ENCODE measurements around the gene NCOA6.
"Not testable (repeated sequence)": the region's sequence is repeated elsewhere in the genome, so short reads cannot be mapped to it uniquely, and the experiment has no call there.

NCOA6 gene

DNA sequence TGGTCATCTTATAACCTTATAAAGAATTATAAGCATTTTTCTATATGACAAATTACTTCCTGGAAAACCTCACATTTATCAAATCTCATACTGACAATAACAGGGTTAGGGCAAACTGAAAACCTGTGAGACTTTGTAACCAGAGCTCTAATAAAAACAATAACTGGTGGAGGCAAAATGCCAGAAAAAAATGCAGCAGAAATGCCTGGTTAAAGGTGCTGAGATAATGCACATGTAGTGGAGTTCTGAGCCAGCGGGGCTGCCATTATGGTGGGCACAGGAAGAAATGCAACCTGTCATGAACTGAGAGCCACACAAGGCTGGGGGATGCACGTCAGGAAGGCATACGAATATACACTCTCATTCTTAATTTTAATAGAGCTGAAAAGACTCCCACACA, 53.0 kb downstream of the NCOA6 start:
- DNase-seq, result no peak

GRCh38 chr20:34771680-34772081, 53.8 kb downstream of the NCOA6 start:
- DNase-seq, result no peak

DNA sequence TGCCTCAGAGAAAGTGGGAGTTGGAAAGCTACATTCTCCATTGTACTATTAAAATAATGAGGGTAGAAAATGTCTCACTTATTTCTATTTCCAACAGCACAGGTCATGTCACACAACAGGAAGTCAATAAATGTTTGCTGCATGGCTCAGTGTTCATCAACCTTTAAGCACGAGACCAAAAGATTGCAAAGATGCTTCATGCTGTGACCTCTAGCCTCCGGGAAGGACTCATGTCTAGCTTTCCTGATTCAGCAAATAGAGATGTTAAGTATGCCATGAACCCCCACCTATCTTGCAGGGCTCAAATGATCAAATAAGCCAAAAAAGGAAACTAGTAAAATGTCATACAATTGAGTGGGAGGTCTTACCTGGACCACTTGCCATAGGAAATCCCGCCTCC, 57.4 kb downstream of the NCOA6 start:
- DNase-seq, result no peak

DNA sequence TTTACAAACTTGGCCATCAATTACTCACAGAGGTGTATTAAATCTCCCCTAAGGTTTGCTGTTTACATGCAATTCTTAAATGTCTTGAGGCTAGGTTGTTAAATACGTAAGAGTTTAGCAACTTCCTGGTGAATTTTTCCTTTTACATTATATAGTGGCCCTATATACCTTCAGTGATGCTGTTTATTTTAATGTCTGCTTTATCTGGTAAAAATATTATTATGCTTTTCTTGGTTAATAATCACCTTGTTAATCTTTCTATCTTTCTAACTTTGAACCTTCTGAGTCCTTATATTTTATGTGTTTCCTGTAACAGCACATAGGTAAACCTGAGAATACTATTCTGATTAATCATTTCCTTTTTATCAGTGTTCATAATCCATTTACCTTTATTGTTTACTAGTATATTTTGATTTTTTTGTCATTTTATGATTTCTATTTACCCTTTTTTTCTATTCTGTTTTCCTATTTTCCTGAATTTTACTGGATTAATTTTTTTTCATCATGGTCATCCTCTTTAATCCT, 63.4 kb downstream of the NCOA6 start:
- no peak for DNase-seq

- no peak for DNase-seq
These were observed 70.1 kb downstream of the NCOA6 start for GRCh38 chr20:34755367-34755766.

DNA sequence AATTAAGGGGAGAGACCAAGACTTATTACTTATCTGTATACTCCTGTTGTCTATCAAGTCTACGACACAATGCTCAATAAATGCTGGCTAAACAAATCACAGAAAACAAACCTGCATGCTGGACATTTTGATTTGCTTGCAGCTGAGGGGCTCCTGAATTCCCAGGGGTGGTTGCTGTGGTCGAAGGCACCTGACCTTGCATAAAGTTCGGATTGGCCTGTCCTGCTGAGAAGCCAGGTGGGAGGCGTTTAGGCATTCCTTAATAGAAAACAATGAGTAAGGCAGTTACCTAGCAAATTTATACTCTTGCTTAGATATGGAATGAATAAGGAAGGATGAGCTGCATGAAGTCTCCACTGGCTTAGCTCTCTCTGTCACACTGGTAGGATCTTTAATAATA, 70.8 kb downstream of the NCOA6 start:
- no peak for DNase-seq

GRCh38 chr20:34753706-34754461, 71.6 kb downstream of the NCOA6 start:
- no peak for DNase-seq

GRCh38 chr20:34751453-34751852, 74.0 kb downstream of the NCOA6 start:
- no peak for DNase-seq

DNA sequence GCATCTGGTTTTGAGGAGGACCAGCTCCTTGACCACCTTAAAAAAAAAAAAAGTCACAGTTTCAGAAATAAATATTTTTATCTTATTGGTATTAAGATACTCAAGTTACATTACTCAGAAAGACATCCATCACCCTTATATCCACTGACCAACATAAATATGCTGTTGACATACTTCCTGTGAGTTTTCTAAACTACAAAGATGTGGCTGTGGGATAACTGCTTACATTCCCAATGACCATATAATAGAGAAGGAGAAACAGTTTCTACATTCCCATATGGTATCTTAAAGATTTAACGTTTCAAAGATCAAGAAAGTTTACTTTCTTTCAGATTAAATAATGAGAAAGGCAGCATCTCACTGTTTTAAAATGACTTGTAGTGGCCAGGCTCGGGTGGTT, 75.0 kb downstream of the NCOA6 start:
- DNase-seq, result no peak

- no peak for DNase-seq
These were observed 76.7 kb downstream of the NCOA6 start for GRCh38 chr20:34748709-34749108.

- no peak for DNase-seq
These were observed 78.0 kb downstream of the NCOA6 start for GRCh38 chr20:34747479-34747878.

GRCh38 chr20:34746674-34747073, 78.8 kb downstream of the NCOA6 start:
- DNase-seq, result no peak

DNA sequence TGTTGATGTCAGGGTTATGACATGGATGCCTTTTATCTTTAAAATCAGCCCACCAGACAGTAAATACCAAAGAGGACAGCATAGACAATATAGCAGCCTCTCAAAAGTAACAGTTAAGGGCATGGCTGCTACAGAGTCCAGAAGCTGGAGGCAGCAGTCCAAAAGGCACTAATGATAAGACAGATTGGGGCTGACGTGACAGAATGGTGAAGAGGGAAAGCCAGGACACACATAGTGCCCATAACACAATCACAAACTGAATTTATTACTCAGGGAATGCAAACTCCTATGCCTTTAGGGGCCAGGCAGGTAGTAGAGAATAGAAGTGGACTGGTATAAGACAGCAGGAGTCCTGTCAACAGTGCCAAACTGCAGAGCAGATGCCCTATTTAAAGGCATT, 80.6 kb downstream of the NCOA6 start:
- no peak for DNase-seq

- DNase-seq, result no peak
These were observed 81.1 kb downstream of the NCOA6 start for GRCh38 chr20:34744340-34744739.

DNA sequence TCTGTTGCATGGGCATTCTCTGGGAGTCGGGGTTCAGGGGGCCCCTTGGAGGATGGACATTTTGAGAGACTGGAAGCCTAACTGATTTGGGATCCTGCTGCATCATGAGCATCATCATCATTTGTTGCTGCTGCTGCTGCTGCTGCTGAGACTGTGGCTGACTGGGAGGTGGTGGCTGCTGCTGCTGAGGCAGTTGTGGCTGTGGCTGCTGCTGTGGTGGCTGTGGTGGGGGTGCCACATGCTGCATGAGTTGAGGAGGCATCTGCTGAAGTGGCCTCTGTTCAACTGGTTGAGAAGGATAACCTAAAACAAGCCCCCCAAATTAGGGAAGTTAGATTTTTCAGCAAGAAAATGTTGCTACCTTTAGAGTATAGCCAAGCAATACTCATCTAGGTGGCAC, 82.4 kb downstream of the NCOA6 start:
- DNase-seq, result no peak

GRCh38 chr20:34736106-34736735, 89.2 kb downstream of the NCOA6 start:
- DNase-seq, result no peak

DNA sequence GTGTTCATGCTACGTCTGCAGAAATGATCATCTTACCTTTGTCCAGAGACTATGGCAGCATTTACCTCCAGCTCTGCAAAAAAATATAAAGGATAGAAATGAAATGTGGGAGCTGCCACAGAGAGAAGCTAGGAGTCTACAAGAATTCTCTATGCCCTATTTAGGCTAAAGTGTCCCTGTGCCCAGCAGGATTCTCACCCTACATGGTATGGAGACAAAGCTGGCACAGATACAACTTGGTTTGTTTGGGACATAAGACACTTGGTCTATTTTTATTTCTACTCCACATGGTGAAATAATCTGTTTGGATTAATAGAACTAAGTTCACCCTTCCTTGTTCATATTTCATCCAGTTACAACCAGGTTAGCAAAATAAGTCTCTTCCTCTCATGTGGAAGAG, 92.9 kb downstream of the NCOA6 start:
- DNase-seq, result no peak

GRCh38 chr20:34729416-34729815, 96.0 kb downstream of the NCOA6 start:
- DNase-seq, result no peak

DNA sequence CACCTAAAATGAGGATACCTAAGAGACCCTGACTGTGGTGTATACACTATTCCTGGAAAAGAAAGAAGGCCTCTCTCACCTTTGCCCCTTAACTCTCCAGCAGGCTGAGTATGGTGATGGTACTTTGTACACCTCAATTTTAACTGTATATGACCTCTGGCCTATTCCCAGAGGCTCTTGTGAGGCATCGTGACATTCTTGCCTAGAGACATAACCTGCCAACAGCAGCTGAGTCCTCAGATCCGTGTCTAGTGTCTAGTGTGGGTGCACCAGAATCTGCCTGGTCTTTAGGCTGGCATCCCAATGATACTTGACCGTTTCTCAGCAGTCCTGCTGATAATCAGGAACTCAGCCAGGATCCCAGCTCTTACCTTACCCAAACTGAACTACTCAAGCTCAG, 101.3 kb downstream of the NCOA6 start:
- DNase-seq, result no peak

DNA sequence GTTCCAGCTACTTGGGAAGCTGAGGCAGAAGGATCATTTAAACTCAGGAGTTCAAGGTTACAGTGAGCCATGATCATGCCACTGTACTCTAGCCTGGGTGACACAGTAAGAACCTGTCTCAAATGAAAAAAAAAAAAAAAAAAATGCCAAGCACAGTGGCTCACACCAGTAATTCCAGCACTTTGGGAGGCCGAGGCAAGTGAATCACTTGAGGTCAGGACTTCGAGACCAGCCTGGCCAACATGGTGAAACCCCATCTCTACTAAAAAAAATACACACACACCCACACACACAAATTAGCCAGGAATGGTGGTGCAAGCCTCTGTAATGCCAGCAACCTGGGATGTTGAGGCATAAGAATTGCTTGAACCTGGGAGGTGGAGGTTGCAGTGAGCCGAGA, 102.9 kb downstream of the NCOA6 start:
- DNase-seq, result not testable (repeated sequence)

DNA sequence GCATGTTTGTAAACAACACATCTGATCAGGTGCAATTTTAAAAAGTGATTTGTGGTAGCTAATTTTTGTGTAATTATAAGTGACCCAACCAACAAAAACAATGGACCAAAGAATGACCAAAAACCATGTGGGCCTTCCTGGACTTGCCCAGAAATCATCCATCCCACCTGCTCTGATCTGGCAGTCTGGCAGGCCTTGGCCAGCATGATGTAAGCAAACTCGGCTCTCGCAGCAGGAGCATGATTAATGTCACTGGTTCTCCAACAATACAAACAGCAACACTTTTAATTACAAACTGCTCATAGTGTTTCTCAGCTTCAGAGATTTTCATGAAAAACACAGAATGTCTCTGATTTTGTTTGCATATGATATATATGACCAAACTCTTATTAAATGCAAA, 105.2 kb downstream of the NCOA6 start:
- DNase-seq, result no peak

DNA sequence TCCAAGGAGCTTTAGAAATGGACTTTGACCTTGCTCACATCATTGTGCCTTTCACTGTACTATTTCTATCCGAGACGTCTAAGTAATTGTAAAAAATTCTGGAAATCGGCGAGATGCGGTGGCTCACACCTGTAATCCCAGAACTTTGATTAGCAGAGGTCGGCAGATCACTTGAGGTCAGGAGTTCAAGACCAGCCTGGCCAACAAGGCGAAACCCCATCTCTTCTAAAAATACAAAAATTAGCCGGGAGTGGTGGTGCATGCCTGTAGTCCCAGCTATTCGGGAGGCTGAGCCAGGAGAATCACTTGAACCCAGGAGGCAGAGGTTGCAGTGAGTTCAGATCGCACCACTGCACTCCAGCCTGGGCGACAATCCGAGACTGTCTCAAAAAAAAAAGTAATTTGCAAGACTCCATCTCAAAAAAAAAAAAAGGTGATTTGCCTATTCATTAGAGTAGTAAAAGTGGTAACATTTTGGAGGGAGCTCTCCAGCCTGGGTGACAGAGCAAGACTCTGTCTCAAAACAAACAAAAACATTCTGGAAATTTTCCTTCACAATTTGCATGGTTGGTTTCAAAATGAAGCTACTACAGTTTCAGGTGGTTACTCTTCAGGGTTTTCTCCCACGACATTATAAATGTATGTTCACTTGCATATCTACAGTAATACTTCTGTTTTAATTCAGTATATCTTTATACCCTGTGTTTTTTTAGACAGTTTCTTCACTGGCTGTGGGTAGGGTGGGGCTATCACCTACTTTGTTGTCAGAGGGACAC, 106.0 kb downstream of the NCOA6 start:
- not testable (repeated sequence) for DNase-seq

DNA sequence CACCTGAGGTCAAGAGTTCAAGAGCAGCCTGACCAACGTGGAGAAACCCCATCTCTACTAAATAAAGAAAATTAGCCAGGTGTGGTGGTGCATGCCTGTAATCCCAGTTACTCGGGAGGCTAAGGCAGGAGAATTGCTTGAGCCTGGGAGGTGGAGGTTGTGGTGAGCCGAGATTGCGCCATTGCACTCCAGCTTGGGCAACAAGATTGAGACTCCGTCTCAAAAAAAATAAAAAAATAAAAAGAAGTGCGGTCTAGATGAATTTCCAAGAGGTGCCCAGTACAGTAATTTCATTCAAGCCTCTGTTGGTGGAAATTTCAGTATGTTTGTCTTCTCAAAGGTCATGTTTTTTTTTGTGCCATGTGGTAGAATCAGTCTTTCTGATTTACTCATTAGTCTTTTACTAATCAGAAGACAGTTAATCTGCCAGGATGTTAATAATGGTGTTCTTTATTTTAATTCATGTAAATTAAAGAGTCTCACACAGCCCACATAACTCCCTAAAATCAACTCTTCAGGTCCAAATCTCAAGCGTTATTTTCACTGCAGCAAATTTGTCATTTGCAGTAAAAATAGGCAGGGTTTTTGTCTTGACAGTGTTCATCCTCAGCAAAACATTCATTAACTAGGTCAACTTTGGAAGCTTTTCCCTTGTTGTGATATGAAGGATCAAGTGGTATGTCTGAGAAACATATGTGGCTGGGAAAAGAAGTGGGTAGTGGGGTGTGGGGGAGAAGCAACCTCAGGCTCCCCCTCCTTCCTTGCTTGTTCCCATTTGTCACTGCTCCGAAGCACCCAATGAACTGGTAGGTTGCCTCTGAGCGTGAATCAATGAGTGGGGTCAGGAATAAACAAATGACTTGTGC, 108.0 kb downstream of the NCOA6 start:
- no peak for DNase-seq

Measured in NCI-H1930 (cell line).